Inflammatory macrophage treated with lipopolysaccharide for 1 hour (primary cell): ENCODE measurements around the gene SPG11.
"Not testable (repeated sequence)": the region's sequence is repeated elsewhere in the genome, so short reads cannot be mapped to it uniquely, and the experiment has no call there.

Experiments used
- DNase-seq, 2 donors: peaks; one replicate each; pipeline ENCODE4 v3.0.0-alpha.2; 2020 to 2022

SPG11 gene

DNA sequence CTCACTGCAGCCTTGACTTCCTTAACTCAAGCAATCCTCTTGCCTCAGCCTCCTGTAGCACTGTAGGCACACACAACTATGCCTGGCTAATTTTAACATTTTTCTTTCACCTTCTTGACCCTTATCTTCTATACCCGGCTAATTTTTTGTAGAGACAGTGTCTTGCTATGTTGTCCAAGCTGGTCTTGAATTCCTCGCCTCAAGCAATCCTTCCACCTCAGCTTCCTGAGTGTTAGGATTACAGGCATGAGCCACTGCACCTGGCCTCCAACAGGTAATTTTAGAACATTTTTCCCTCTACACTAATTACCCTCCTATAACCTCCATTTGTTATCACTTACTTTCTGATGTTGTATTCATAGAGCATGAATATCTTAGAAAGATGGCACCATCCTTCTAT lies 60.3 kb downstream of the SPG11 start:
- DNase-seq: no peak

DNA sequence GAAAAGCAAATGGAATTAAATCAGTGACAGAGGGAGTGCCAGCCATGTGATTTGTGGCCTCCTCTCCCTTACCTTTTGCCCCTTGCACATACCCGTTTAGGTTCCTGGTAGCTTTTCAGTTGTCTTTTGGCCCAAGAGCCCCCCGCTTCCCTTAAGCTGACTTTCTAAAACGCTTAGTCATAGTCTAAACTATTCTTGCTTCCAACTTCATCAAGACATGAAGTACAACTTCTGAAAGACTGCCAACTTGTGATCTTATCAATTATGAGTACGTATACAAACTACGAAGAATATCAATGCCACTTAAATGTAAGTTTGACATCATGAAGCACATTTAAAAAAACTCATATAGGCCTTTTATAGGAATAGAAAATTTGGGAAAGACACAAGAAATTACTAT lies 64.6 kb downstream of the SPG11 start:
- no peak for DNase-seq

DNA sequence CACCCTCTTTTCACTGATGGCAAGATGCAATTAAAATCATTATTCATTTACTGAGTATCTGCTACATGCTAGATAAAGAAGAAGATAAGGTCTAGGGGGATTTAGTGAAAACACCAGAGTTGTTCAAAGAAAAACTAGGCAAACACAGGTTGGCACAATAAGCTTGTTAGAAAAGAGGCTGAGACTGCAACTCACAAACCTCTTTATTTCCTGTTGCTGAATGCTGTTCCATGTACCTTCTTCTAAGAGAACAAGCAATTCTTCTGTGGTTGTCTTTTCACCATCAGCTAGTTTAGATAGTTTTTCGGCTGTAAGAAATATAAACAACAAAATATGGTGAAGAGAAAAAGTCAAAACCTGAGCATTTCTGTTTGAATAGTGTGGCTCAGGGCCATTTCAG lies 65.4 kb downstream of the SPG11 start:
- DNase-seq: no peak

DNA sequence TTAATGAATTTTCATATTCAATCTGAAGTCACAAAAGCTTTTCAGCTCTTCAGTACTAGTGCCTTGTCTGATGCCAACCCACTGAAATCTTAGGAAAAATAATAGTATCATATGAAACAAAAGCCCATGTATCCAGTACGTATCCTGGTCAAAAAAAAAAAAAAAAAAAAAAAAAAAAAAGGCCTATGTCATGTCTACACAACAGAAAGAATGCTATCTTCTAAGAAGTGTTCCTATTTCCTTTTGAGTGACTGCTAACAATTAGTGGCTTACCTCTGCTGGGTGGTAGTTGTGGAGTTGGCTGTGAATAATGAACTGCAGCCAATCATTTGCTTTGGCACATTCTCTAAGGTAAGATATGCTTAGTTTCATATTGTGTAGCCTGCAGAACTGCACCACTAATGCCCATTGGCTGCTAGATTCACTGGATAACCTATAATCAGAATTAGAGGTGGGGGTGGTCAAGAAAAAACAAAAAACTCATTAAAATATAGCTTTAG lies 66.9 kb downstream of the SPG11 start:
- no peak for DNase-seq

DNA sequence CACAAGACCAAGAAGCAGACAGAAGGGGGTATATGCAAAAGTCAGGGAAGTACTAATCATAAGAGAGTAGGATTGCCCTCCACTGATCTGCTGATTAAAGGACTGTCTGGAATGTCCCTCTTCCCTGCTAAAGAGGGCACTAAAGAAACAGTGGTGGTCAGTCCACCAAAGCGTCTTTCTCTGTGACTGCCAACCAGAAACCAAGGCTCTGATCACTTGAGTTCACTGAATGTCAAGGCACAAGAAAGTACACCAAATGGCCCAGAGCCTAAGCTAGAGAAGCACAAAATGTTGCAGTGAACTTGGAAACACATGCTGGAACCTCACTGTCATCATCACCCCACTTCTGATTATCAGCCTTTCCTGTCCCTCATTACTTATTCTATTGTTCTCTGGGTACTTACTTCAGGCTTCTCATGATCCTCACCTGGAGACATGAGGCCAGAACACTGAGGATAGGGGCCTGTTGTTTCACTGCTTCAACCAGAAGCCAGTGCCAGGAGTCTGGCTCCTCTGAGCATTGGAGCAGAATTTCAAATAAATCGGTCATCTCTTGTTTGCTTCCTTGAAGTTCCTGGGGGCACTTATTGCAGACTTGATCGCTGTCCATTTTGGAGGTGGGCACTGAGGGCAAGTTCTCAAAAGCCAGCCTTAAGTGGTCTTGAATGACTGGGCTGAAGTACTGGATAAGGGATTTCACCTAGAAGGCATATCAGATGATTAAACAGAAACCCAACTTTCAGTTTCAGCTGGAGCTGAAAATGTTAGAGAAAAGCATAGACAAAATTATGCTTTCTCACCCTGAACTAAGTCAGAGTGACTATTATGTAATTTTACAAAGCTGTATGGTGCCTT lies 67.6 kb downstream of the SPG11 start:
- no peak for DNase-seq

DNA sequence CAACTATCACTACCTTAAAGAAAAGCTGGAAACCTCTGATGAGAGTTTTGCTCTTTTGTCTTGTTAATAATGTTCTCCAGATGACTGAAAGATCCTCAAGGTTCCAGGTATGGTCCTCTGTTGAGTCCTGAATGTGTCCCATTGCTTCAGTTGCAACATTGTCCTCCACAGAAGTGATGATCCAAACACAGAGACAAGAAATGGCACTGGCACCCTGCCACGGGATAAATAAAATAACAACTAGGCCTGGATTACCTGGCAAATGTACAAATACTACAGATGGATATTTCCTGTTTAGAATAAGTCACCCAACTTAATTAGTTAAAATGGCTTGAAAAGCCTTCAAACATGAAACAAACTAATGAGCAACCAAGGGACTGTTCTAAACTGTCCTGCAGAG lies 68.2 kb downstream of the SPG11 start:
- DNase-seq: no peak

DNA sequence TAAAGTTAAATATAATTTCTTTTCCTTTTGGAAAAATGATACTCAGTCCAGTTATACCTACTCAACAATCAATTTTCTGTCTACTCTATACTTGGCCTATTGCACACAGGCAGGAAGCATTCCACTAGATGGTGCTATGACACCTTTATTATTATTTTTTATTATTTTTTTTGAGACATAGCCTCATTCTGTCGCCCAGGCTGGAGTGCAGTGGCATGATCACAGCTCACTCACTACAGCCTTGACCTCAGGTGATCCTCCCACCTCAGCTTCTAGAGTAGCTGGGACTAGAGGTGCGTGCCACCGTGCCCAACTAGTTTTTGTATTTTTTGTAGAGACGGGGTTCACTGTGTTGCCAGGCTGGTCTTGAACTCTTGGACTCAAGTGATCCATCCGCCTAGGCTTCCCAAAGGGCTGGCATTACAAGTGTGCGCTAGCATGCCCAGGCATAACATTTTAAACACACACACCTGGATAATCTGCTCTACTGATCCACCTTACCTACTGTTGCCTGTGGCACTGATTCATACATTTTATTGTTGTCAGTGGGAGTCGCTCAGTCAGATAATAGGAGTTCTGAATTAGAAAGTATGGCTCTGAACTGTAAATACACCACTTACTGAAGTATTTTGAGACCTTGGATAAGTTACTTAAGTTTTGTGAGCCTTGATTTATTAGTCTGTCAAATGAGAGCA lies 70.3 kb downstream of the SPG11 start:
- DNase-seq: peak in 1 of 2 donors; percentile 54

DNA sequence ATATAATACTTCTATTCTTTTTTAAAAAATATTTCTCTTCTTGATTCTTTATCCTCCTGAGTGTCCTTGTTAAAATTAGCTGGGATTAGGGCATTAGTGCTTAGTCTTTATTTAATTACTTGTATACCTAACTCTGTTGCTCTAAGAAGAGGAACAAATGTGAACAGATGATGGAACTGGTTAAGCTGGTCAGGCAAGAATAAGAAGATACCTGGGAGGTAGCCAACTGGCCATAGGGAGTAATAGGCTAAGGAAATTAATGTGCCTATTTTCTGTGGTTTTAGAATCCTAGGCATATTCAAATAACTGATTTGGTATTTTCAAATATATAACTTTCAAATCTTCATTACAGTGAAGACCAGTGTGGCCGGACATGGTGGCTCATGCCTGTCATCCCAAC lies 72.1 kb downstream of the SPG11 start:
- DNase-seq: no peak

DNA sequence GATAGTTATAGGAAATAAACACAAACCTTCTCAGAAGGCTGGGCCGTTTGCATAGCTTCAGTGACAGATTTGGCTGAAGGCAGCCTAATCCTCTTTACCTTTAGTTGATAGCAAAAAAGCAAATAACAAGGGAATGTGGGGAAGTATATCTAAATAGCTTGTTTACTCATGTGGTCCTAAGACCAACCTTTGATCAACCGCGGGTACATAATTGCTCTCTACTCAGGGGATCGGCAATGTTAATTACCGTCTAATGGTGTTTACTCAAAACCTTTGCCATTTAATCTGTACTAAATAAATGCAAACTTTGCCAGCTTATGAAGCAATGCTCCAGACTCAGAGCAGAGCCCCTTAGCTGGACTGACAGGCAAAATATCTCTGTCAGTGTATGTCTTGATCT lies 74.9 kb downstream of the SPG11 start:
- no peak for DNase-seq

DNA sequence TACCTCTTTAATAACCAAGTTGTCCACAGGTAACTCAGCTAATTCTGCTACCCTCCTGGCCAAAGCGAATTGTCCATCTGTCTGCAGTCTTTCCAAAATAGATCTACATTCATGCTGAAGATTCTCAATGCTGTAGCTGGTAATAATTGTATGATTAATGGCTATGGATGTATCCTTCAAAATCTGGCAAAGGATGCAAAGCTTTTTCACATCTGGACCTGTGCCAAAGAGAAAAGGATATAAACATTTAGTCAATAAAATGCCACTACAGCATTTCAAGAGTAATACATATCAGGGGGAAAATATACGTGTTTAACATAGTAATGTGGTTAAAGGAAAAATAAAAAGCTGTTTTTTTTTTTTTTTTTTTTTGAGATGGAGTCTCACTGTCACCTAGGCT lies 77.8 kb downstream of the SPG11 start:
- no peak for DNase-seq

DNA sequence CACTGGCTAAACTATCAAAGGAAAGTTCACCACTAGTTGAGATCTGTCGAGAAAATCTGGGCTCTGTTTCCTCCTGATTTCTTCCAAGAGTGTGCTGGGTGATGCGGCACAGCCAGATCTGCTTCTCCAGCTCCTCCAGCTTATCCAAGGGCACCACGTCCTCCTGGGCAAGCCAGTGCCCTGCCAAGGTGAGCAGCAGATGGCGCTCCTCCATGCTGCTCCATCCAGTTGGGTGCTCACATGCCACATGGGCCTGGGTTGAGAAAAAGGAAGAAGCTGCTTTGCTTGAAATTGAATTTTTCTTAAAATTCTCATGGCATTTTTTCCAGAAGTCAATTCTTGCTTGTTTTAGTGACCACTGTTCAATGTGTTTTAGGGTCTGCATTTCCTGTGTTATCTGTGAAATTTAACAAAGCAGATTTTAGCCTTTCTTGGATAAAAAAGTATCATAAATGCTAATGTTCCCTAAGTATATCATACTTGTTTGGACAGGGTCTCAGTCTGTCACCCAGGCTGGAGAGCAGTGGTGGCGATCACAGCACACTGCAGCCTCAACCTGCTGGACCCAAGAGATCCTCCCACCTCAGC lies 79.2 kb downstream of the SPG11 start:
- DNase-seq: peak; percentile 13 to 26

DNA sequence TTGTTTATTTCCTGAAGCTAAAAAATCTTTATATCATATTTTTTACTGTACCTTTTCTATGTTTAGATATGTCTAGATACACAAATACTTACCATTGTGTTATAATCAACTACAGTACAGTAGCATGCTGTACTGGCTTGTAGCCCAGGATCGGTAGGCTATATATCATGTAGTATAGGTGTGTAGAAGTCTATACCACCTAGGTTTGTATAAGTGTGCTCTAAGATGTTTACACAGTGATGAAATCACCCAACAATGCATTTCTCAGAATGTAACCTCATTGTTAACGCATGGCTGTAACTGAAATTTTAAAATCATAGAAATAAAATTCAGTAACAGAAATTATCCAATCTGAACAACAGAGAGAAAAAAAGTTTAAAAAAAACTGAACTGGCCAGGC lies 83.4 kb downstream of the SPG11 start:
- DNase-seq: no peak

DNA sequence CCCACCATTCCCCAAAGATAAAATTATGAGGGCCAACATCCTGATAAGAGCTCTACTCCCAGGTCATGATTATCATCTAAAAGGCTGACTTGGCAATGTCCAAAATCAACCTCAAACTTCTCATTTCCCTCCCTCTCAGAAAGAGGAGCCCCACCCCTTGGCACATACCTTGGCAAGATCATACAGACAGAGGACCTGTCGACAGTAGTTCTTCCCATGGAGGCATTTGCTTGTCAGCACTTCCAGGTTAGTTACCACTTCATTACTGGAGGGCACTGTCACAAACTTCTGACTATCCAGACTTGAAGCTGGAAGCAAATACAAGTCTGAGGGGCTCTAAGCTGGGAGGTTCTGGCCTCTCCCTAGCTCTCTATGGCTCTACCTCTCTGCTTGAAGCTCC lies 88.7 kb downstream of the SPG11 start:
- no peak for DNase-seq

DNA sequence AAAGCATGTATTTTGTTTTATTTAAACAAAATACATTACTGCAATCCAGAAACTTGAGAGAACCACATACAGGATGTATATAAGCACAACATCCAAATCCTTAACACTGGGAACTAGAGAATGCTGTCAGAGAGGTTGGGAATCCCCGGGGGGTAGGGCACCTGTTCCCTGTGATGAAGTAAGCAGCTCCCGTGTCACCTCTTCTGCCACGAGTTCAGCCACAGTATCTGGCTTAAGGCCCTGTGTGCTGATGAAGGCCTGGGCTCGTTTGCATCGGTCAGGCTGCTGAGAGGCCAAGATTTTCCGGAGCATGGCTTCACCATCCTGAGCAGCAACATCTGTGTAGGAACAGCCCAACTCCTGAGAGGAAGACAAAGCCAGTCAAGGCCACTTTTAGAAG lies 90.1 kb downstream of the SPG11 start:
- DNase-seq: no peak

DNA sequence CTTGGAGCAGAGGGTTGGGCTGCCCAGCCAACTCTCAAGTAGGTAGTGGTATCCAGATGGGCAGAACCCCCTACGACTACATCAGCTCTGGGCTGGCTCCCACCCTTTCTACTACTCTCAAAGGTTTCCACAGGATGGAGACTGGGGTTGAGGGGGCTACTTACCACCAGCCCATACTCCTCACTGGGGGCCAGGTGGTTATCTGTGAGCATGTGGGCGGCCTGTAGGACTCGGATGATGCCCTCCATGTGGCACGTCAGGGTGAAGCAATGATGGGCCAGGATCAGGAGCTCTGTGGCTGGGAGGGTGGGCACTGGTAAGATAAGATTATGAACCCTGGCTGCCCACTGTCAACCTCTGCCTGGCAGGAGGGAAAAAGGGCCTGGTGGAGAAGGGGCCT lies 93.1 kb downstream of the SPG11 start:
- no peak for DNase-seq

DNA sequence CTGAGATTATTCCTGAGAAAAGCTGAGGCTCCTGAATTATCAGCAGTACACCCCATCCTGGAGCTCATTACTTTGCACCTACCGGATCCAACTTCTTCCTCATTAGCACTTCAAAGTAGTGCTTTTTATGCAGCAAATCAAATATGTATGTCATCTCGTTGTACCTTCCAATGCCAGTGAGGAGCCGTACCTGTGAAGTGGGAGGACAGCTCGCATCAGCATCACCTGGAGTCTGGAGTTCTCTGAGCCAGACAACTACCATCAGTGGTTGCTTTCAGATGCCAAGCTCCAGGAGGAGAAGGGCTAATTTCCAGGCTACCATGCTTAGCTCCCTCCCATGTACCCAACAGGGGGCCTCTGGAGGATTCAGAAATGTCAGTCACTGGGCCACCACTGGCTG lies 94.1 kb downstream of the SPG11 start:
- no peak for DNase-seq

DNA sequence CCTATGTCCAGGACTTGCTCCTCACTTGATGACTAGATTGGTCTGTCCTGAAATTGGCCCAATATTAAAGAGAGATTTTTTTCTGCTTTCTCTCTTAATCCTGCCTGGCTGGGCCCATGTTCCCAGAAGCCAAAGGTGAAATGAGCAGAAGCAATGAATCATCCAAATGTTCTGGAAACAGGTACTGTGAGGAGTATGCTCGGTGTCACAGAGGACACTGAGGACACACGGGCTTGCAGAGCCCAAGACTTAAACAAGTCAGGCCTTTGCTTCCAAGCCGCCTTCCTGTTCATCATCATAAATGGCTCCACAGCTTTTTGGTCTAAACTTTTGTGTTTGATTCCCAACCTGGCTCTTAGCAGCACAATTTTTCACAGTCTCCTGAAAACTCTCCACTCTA lies 95.1 kb downstream of the SPG11 start:
- no peak for DNase-seq

DNA sequence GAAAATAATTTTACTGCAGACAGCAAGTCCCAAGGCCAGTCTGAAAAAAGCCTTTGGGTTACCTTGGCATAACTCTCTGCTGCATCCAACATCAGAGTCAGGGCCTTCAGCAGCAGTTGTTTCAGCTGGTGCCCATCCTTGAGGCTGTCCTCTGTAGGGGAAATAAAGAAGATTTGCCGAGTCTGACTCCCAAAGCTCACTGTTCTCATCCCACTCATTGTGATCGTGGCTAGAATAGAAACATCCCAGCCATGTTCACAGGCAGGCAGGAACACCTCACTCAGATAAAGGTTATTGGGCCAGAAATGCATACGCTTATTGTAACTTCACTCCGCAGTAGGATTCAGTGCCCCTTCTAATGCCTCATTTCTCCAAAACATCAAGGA lies 97.3 kb downstream of the SPG11 start:
- DNase-seq: no peak

DNA sequence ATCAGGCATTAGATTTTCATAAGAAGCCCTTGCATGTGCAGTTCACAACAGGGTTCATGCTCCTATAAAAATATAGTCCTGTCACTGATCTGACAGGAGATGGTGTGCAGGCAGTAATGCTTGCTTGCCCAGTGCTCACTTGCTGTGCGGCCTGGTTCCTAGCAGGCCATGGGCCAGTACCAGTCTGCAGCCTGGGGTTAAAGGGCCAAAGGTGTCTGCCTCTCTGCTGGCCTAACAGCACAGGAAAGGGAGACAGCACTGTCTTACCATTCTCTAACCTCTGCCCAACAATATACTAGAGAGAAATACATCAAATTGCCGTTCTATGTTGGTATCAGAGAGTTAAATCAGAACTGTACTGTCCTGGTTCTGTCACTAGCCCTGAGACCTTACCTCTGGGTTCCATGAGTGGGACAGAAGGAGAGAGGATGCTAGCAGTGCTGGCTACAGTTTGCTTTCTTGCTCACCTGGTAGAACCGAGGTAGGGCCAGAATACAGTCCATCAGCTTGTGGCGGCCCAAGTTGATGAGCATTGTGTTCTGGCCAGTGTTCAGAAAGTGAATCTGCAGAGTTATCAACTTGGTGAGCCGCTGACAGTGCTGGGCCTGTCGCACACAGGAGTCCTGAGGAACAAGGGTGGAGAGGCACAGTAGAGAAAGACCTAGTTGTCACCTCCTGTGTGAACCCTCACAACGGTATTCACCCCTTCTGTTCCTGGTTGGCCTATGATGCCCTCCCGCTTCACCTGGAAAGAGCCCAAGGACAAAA lies 97.9 kb downstream of the SPG11 start:
- no peak for DNase-seq

DNA sequence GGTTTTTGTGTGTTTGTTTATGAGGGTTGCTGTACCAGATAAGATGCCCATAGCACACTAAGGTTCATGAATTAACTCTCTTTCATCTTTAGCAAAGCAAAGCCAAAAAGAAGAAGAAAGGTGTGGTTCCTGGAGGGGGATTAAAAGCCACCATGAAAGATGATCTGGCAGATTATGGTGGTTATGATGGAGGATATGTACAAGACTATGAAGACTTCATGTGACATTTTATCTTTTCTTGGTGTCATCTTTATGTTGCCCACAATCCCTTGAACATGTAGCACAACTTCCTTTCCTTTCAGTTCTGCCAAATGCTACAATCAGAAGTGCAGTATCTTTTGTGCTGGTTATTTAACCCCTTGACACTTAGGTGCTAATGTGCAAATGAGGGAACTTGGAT lies 102.5 kb downstream of the SPG11 start:
- not testable (repeated sequence) for DNase-seq

DNA sequence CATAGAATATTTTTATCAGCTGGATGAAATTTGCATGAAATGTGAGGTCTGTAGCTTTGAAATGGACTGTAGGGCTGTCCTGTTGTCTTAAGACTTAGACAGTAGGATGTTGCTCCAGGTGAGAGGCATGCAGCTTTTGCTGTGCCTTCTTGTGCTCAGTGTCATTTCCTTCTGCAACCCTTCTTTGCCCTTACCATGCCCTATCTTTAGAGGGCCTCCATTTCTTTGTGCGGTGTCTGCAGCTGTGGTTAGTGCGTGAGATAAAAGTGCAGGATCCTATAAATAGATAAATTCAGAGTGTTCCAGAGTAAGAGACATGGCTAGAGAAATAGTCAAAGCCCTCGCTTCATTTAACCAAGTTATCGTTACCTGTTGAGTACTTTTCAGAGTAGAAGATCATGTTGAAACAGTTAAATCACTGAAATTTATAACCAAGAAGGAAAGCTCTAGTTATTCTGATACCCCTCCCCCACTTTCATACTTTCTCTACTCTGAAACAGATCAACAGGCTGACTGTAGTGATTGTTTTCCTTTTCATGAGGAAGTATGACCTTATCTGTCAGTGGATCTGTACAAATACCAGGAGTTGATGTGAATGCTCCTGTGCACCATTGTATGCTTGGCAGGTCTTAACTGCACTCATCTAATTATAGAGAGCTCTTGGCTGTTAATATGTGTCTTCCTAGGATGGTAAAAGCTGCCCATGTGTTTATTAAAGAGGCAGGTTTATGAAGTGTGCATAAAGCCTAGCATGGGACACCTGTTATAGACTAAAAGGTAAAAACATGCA lies 108.3 kb downstream of the SPG11 start:
- DNase-seq: no peak

DNA sequence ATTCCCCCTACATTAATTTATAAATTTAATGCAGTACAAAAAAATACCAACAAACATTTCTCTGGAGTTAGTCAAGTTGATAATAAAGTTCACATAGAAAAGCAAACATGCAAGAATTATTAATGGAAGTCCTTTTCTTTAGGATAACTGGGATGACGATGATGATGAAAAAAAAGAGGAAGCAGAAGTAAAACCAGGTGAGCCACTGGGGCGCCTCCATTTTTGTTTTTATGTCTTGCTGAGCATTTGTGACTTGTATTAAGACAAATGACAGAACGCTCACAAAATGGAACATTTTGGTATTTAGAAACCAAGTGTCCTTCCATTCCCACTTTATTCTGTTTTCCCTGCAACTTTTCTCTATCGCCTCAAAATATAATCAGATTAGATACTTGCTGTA lies 112.7 kb downstream of the SPG11 start:
- no peak for DNase-seq
